Stimulated activated naive B cell treated with anti-CD40 and anti-IgM and Interleukin-4, amounts not matched to agents 10 μg/mL and 1 μg/mL and 100 μg/mL, for 72 hours (primary cell): Measurements from ENCODE around the gene PROSER2.

ENCODE experiments used
- ATAC-seq, 2 donors: fragments of 150-1000 bp; cut with Tn5 transposase; replicated peaks; 2 replicates each; pipeline ENCODE4 v1.10.0; 2021; ENCODE audit warnings: moderate library complexity in 1 of 2
- DNase-seq: peaks from one replicate; pipeline ENCODE4 v3.0.0; 2021
- H3K27ac Mint-ChIP-seq: one replicate; pipeline ENCODE4 v1.8.0; 2022; ENCODE audit warnings: mild to moderate bottlenecking, mixed read lengths
- H3K27me3 Mint-ChIP-seq, 2 donors: one replicate each; pipeline ENCODE4 v1.8.0; 2022; ENCODE audit warnings: mixed read lengths in 2 of 2
- H3K36me3 Mint-ChIP-seq, 2 donors: one replicate each; pipeline ENCODE4 v1.8.0; 2022; ENCODE audit warnings: mixed read lengths in 2 of 2, mild to moderate bottlenecking in 1 of 2
- H3K4me1 Mint-ChIP-seq, 2 donors: one replicate each; pipeline ENCODE4 v1.8.0; 2022; ENCODE audit warnings: mixed read lengths in 2 of 2, mild to moderate bottlenecking in 1 of 2
- H3K4me3 Mint-ChIP-seq, 2 donors: one replicate each; pipeline ENCODE4 v1.8.0; 2022; ENCODE audit warnings: mild to moderate bottlenecking in 2 of 2, mixed read lengths in 2 of 2, moderate library complexity in 1 of 2
- H3K9me3 Mint-ChIP-seq, 2 donors: one replicate each; pipeline ENCODE4 v1.8.0; 2022; ENCODE audit warnings: mixed read lengths in 2 of 2, mild to moderate bottlenecking in 1 of 2

The PROSER2 gene

DNA sequence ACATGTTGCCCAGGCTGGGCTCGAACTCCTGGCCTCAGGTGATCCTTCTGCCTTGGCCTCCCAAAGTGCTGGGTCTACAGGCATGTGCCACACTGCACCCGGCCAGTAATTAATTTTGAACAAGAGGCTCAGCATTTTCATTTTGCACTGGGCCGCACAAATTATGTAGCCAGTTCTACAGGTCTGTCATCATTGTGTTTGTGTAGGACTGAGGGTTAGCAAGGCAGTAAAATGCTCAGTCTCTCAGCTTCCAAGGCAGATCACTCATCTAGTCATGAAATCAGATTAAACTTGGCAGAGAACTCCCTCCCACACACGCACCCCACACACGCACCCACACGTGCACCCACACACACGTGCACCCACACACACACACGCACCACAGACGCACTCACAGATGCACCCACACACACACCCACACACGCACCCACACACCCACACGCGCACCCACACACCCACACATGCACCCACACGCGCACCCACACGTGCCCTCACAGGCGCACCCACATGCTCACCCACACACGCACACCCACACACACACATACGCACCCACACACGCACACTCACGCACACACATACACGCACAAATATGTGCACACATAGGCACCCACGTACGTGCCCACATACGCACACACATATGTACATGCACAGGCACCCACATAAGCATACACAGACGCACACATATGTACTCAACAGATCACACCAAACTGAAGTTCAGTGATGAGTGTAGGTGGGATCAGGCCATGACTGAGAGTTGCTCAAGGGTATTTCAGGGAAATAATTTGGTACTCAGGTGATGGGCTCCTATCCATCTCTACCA is 27.8 kb upstream of the PROSER2 start:
- peaks cover 0 to 7% of the 10 kb centered on the region in 2 donors for H3K27me3 Mint-ChIP-seq
- ATAC-seq (no peak), DNase-seq (no peak)
- peak overlapping the region; percentile 0 for H3K27ac Mint-ChIP-seq
- no peaks in the 10 kb centered on the region for H3K36me3 Mint-ChIP-seq
- peaks cover 5% of the 10 kb centered on the region in 2 donors for H3K4me1 Mint-ChIP-seq
- peaks cover 0 to 3% of the 10 kb centered on the region in 2 donors for H3K9me3 Mint-ChIP-seq
- no peak overlapping the region for H3K4me3 Mint-ChIP-seq

DNA sequence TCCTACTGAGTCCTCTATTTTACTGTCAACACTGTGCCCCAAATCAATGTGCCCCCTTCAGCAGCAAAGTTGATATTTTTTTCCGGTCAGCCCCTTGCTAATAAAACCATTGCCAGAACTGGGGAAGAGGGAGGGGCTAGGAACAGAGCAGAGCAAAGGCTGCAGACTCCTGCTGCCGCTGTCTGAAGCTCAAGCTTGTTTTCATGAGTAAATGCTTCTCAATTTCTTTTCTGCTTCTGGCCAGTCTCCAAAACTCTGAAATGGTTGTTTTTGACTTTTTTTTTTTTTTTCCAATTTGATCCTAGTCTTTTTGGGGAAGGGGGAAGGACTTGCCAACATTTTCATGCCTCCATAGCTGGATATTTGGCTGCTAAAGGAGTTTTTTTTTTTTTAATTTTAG is 26.7 kb upstream of the PROSER2 start:
- peaks cover 0 to 7% of the 10 kb centered on the region in 2 donors for H3K27me3 Mint-ChIP-seq
- no peak overlapping the region for H3K27ac Mint-ChIP-seq
- peaks cover 5% of the 10 kb centered on the region in 2 donors for H3K4me1 Mint-ChIP-seq
- H3K36me3 Mint-ChIP-seq = no peaks in the 10 kb centered on the region
- no peak overlapping the region for H3K4me3 Mint-ChIP-seq
- ATAC-seq (no peak), DNase-seq (no peak)
- peaks cover 0 to 3% of the 10 kb centered on the region in 2 donors for H3K9me3 Mint-ChIP-seq

DNA sequence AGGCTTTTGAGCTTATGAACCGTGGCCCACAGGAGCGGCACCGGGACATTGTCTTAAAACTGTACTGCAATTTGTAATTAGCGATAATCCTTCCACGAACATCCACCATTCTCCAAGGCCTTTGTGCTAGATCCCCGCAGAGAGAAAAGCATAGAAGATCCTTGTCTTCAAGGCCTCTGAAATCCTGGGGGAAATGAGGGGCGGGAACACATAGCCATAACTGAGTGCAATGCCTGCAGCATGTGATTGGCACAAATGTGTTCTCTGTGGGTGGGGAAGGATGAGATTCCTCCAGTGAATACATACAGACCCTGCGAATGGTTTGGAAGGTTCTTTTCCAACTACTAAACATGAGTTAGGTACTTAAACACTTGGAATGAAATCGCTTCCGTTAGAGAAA is 25.9 kb upstream of the PROSER2 start:
- ATAC-seq (no peak), DNase-seq (no peak)
- Mint-ChIP-seq H3K4me1 (peaks cover 5% of the 10 kb centered on the region in 2 donors), H3K9me3 (peaks cover 0 to 3% of the 10 kb centered on the region in 2 donors), H3K36me3 (no peaks in the 10 kb centered on the region), H3K4me3 (no peak overlapping the region), H3K27ac (no peak overlapping the region), H3K27me3 (peaks cover 0 to 7% of the 10 kb centered on the region in 2 donors)

DNA sequence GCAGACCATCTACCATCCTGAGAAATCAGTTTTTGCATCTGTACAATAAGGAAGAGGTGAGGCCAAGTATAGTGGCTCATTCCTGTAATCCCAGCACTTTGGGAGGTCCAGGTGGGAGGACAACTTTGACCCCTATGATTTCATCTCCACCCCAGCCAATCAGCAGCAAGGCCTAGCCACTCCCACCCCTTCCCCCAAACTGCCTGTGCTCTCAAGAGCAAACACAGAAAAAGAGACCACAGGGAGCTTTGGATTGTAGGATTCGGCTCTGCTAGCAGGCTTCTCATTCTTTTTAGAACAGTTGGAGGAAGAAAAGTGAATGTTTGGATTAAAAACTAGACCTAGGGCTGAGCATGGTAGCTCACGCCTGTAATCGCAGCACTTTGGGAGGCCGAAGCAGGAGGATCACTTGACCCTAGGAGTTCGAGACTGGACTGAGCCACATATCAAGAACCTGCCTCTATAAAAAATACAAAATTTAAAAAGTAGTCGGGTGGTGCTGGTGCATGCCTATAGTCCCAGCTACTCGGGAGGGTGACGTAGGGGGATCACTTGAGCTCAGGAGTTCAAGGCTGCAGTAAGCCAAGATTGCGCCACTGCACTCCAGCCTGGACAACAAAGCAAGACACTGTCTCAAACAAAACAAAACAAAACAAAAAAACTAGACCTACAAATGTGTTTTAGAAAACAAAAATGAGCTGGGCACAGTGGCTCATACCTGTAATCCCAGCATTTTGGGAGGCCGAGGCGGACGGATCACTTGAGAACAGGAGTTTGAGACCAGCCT is 25.1 kb upstream of the PROSER2 start:
- Mint-ChIP-seq H3K27ac (no peak overlapping the region), H3K9me3 (peaks cover 0 to 3% of the 10 kb centered on the region in 2 donors), H3K4me1 (peaks cover 5% of the 10 kb centered on the region in 2 donors), H3K4me3 (no peak overlapping the region), H3K27me3 (peaks cover 0 to 7% of the 10 kb centered on the region in 2 donors), H3K36me3 (no peaks in the 10 kb centered on the region)
- no peak for DNase-seq
- no peak for ATAC-seq

DNA sequence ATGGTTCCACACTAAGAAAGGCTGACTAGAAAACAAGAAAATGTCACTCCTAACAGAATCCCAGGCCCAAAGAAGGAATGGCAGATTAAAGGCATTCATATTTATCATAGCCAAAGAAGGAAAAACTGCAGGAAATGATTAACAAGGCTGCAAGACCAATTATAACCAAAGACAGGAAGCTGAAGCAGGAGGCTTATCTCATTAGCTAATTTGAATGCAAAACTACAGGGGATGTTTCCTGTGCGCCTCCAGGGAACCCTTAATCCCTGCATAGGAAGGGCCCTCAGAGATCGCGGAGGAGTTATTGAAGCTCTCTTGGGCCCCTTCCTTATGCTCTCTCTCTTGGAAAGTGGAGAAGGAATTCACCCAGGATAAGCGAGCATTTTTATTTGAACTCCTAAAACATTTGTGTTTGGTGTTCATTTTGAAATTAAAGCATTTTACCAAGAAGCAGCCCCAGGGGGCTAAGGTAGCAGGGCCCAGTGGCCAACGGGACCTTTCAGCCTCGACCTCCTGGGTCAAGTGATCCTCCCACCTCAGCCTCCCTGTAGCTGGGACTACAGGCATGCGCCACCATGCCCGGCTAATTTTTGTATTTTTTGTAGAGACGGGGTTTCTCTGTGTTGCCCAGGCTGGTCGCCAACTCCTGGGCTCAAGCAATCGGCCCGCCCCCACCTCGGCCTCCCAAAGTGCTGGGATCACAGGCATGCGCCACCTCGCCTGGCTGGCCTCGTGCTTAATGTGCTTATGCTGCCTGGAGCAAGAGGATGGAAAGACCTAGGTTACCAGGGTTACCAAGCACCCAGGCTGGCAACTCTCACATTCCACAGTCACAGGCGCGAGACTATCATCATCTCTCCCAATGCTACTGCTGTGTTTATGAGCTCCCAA is 24.1 kb upstream of the PROSER2 start:
- H3K4me3 Mint-ChIP-seq = no peak overlapping the region
- peaks cover 5% of the 10 kb centered on the region in 2 donors for H3K4me1 Mint-ChIP-seq
- H3K9me3 Mint-ChIP-seq = peaks cover 0 to 3% of the 10 kb centered on the region in 2 donors
- no peak for DNase-seq
- ATAC-seq = no peak
- no peak overlapping the region for H3K27ac Mint-ChIP-seq
- H3K27me3 Mint-ChIP-seq = no peaks in the 10 kb centered on the region
- no peaks in the 10 kb centered on the region for H3K36me3 Mint-ChIP-seq

DNA sequence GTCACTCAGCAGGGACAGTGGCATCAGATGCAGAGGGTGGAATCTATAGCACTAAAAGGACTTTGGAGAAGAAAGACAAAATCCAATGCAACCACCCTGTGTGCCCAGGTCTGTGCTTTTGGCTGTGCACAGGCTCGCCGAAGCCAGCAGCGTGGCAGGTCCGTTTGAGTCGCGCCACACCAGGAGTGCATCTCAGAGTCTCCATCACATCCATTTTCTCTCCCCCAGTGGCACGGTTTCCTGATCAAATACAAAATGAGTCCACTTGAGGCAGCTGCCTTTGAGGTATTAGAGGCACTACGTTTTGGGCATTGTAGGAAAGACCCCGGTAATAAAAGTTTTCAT is 23.4 kb upstream of the PROSER2 start:
- Mint-ChIP-seq H3K27ac (no peak overlapping the region), H3K4me3 (no peak overlapping the region), H3K36me3 (no peaks in the 10 kb centered on the region), H3K9me3 (peaks cover 0 to 3% of the 10 kb centered on the region in 2 donors), H3K27me3 (no peaks in the 10 kb centered on the region), H3K4me1 (peaks cover 5% of the 10 kb centered on the region in 2 donors)
- ATAC-seq (no peak), DNase-seq (no peak)

DNA sequence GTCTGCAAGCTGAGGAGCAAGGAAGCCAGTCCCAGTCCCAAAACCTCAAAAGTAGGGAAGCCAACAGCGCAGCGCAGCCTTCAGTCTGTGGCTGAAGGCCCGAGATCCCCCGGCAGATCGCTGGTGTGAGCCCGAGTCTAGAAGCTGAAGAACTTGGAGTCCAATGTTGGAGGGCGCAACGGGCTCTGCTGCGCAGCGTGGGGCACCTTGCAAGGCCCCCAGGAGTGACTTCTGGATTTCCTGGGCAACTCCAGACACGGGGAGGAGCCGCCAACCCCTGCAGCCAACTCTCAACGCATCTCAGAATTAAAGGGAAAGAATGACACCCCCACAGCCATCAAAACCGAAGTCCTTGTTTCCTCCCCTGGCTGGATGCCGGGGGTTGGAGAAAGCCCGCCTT is 18.8 kb upstream of the PROSER2 start:
- no peak for ATAC-seq
- DNase-seq = no peak
- no peak overlapping the region for H3K27ac Mint-ChIP-seq
- H3K4me3 Mint-ChIP-seq = no peak overlapping the region
- H3K9me3 Mint-ChIP-seq = no peaks in the 10 kb centered on the region
- peaks cover 0 to 8% of the 10 kb centered on the region in 2 donors for H3K27me3 Mint-ChIP-seq
- no peaks in the 10 kb centered on the region for H3K36me3 Mint-ChIP-seq
- H3K4me1 Mint-ChIP-seq = no peaks in the 10 kb centered on the region

DNA sequence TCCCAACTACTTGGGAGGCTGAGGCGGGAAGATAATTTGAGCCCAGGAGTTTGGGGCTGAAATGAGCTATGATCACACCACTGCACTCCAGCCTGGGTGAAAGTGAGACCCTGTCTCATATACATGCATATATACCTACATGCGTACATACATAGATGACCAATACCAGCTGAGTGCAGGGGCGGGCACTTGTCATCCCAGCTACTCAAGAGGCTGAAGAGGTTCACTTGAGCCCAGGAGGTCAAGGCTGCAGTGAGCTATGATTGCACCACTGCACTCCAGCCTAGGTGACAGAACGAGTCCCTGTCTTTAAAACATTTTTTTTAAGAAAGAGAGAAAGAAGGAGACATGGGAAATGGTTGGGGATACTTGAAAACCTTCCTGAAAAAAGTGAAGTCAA is 17.4 kb upstream of the PROSER2 start:
- ATAC-seq (no peak), DNase-seq (no peak)
- H3K4me1 Mint-ChIP-seq = no peaks in the 10 kb centered on the region
- H3K36me3 Mint-ChIP-seq = no peaks in the 10 kb centered on the region
- no peak overlapping the region for H3K4me3 Mint-ChIP-seq
- no peak overlapping the region for H3K27ac Mint-ChIP-seq
- H3K9me3 Mint-ChIP-seq = no peaks in the 10 kb centered on the region
- H3K27me3 Mint-ChIP-seq = peaks cover 0 to 8% of the 10 kb centered on the region in 2 donors

DNA sequence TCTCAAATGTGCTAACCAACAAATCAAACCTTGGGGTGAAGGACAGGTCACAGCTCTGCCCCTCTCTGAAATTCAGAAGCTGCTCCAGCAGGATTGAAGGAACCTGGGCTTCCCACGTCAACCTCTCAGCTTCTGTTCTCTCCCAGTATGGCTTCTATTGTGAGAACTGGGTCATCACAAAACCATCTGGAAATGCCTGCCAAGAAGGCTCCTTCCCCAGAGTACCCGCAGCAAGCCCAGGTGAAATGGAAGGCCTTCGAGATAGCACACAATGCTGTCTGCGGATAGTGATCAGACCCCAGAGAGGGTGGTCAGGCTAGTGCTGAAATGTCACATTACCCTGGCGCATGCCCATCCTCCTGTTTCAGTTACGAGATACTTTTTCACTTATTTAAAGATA is 16.4 kb upstream of the PROSER2 start:
- H3K27ac Mint-ChIP-seq = no peak overlapping the region
- H3K36me3 Mint-ChIP-seq = no peaks in the 10 kb centered on the region
- no peak for ATAC-seq
- H3K4me1 Mint-ChIP-seq = no peaks in the 10 kb centered on the region
- no peaks in the 10 kb centered on the region for H3K9me3 Mint-ChIP-seq
- peaks cover 0 to 8% of the 10 kb centered on the region in 2 donors for H3K27me3 Mint-ChIP-seq
- H3K4me3 Mint-ChIP-seq = no peak overlapping the region
- DNase-seq = no peak

DNA sequence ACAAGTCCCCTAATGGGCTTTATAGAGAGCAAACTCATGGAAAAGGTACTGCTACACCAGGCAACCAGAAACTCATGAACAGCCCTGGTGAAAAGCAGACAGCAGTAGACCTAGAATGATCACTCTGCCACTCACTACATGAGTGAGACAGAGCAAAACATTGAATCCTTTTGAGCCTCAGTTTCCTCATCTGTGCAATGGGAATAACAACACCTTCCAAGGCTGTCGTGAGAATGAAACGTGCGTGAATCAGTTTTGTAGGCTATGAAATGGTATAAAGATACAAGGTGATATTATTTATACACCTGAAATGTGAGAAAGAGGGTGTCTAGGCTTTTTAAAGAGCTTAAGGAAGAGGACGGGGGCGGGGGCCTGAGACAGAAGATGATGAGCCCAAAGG is 14.3 kb upstream of the PROSER2 start:
- Mint-ChIP-seq H3K36me3 (no peaks in the 10 kb centered on the region), H3K27me3 (peaks cover 0 to 8% of the 10 kb centered on the region in 2 donors), H3K27ac (no peak overlapping the region), H3K9me3 (no peaks in the 10 kb centered on the region), H3K4me1 (no peaks in the 10 kb centered on the region), H3K4me3 (no peak overlapping the region)
- ATAC-seq (no peak), DNase-seq (no peak)

DNA sequence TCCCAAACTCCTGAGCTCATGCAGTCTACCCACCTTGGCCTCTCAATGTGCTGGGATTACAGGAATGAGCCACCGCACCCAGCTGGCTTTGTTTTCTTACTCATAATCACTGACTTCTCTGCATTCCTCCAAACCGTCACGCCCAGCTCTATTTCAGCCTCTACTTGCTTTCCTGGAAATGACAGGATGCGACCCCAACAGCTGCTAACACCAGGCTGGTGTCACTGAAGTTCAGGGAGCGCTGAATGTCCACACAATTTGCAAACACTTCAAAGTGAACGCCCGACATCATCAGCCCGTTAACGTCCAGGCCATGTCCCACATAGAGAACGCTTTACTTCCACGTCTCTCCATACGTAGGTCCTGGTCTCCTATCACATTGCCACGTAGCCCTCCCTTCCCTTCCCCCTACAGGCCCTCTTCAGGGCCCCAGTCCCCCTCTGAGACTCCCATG is 12.8 kb upstream of the PROSER2 start:
- Mint-ChIP-seq H3K27me3 (peaks cover 0 to 8% of the 10 kb centered on the region in 2 donors), H3K36me3 (no peaks in the 10 kb centered on the region), H3K9me3 (no peaks in the 10 kb centered on the region), H3K27ac (no peak overlapping the region), H3K4me1 (no peaks in the 10 kb centered on the region), H3K4me3 (no peak overlapping the region)
- ATAC-seq (no peak), DNase-seq (no peak)

DNA sequence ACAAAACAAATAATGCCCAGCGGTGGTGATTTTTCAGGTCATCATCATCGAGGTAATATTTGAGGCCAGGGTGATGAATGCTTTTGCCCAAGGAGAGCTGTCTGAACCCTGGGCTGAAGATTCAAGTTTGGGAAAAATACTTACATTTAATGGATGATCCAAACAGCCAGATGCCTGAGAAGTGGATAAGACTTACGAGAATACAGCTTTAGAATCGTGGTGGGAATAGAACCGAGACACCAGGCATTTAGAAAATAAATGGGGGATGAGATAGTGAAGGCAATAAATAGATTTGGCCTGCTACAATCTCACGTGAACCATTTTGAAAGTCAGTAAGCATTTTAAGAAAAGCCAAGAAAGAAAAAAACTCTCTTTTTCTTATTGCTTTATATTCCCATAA is 12.2 kb upstream of the PROSER2 start:
- Mint-ChIP-seq H3K4me3 (no peak overlapping the region), H3K4me1 (no peaks in the 10 kb centered on the region), H3K9me3 (no peaks in the 10 kb centered on the region), H3K27me3 (peaks cover 0 to 2% of the 10 kb centered on the region in 2 donors), H3K27ac (no peak overlapping the region), H3K36me3 (no peaks in the 10 kb centered on the region)
- DNase-seq (no peak), ATAC-seq (no peak)

DNA sequence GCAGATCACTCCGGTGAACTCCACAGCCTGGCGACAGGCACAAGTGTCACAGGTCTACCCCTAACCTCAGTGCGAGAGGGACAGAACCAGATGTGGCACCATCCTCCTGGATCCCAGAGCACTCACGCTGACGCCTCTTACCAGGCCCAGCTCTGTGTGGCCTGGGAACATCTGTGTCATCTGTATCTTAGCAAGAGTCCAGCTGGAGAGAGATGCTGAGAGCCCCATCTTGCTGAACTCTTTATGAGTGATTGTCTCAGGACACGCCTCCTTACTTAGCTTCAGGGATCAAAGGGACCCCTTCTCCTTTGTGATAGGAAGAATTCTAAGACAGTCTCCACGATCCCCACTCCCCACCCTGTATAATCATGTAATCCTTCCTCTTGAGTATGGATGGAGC is 10.0 kb upstream of the PROSER2 start:
- no peaks in the 10 kb centered on the region for H3K36me3 Mint-ChIP-seq
- ATAC-seq = no peak
- H3K27ac Mint-ChIP-seq = no peak overlapping the region
- H3K27me3 Mint-ChIP-seq = no peaks in the 10 kb centered on the region
- no peaks in the 10 kb centered on the region for H3K9me3 Mint-ChIP-seq
- H3K4me3 Mint-ChIP-seq = no peak overlapping the region
- H3K4me1 Mint-ChIP-seq = no peaks in the 10 kb centered on the region
- no peak for DNase-seq

DNA sequence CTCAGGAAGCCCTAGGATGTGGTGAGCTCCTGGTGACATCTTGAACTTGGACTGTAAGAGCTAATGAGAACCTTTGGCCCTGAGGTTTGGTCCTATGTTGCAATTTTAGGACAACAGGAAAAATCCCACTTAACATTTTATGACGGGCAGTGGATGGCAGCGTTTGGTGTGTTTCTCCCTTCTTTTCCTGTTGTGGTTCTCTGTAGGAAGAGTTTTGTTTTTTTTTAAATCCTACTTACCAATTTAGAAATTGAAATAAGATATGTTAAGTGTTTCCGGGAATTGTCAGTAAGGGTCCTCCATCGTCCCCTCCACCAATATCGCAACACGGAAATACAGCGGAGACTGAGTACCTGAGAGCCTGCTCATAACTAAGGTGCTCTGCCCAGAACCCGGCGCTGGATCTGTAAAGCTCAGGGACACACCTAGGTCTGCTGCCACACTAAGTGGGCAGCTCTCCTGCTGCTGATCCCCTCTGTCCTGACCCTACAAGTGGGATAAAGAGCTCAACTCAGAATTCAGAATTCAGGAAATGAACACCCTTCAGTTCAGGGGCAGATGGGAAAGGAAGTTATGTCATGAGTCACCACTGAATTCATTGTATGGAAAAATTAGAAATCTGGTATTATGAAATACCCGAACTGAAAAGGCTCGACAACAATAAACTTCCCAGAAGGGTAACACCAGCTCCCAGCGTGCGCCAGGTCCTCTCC is 9.1 kb upstream of the PROSER2 start:
- DNase-seq = no peak
- Mint-ChIP-seq H3K9me3 (no peaks in the 10 kb centered on the region), H3K27ac (no peak overlapping the region), H3K36me3 (no peaks in the 10 kb centered on the region), H3K27me3 (no peaks in the 10 kb centered on the region), H3K4me3 (no peak overlapping the region), H3K4me1 (no peaks in the 10 kb centered on the region)
- ATAC-seq = no peak
